ENCODE measurements around the gene HRH2.

Gene HRH2

GRCh38 chr5:175714479-175715085, 56.7 kb downstream of the HRH2 start:
- H3K36me3 ChIP-seq (ENCODE audit: control insufficient read depth, low read length): no peaks in the 10 kb centered on the region
- no peak overlapping the region for H3K4me3 ChIP-seq (ENCODE audit: low read length)
- H3K9me3 ChIP-seq (ENCODE audit: control insufficient read depth, insufficient read depth, low read length): peaks cover 11% of the 10 kb centered on the region; the same call in 1 of the 2 replicates
- 0 out of 2 replicates have a peak, but pooled peaks cover 3% of the 10 kb centered on the region for H3K27me3 ChIP-seq (ENCODE audit: control insufficient read depth, low read length)
- no peaks in the 10 kb centered on the region for H4K20me1 ChIP-seq (ENCODE audit: control insufficient read depth, insufficient read depth, low read depth, low read length)
- TF ChIP-seq CTCF (IDR thresholded peaks at IDR 0.05; ENCODE audit: low read depth, low read length, poor library complexity, severe bottlenecking): no peak
- no peak for TF ChIP-seq EZH2phosphoT487 (IDR thresholded peaks at IDR 0.05; ENCODE audit: borderline replicate concordance, low read length)
- no peak overlapping the region for H3K4me2 ChIP-seq (ENCODE audit: low read length)
- no peaks in the 10 kb centered on the region for H3F3A ChIP-seq (ENCODE audit: control insufficient read depth, insufficient read depth)
- no peaks in the 10 kb centered on the region for H3K79me2 ChIP-seq (ENCODE audit: control insufficient read depth, low read length)
- H3K4me1 ChIP-seq (ENCODE audit: control insufficient read depth, low read length): no peaks in the 10 kb centered on the region
- no peak overlapping the region for H3K27ac ChIP-seq (ENCODE audit: low read depth, low read length)
- no peaks in the 10 kb centered on the region for H3K9me2 ChIP-seq (replicated peaks; ENCODE audit: control insufficient read depth, low read length)

- TF ChIP-seq CTCF (IDR thresholded peaks at IDR 0.05; ENCODE audit: low read depth, low read length, poor library complexity, severe bottlenecking) (no peak), EZH2phosphoT487 (IDR thresholded peaks at IDR 0.05; ENCODE audit: borderline replicate concordance, low read length) (no peak)
- no peaks in the 10 kb centered on the region for H3F3A ChIP-seq (ENCODE audit: control insufficient read depth, insufficient read depth)
These were observed 58.0 kb downstream of the HRH2 start for GRCh38 chr5:175715627-175716522.

GRCh38 chr5:175717837-175718236, 60.0 kb downstream of the HRH2 start:
- Histone ChIP-seq H3K9me2 (replicated peaks; ENCODE audit: control insufficient read depth, low read length) (no peaks in the 10 kb centered on the region), H3K4me2 (ENCODE audit: low read length) (no peak overlapping the region), H3K9me3 (ENCODE audit: control insufficient read depth, insufficient read depth, low read length) (peaks cover 11% of the 10 kb centered on the region; the same call in 1 of the 2 replicates), H3K27ac (ENCODE audit: low read depth, low read length) (no peak overlapping the region), H3K79me2 (ENCODE audit: control insufficient read depth, low read length) (no peaks in the 10 kb centered on the region), H3K4me1 (ENCODE audit: control insufficient read depth, low read length) (no peaks in the 10 kb centered on the region), H3K36me3 (ENCODE audit: control insufficient read depth, low read length) (no peaks in the 10 kb centered on the region), H3K4me3 (ENCODE audit: low read length) (no peak overlapping the region), H3K27me3 (ENCODE audit: control insufficient read depth, low read length) (0 out of 2 replicates have a peak, but pooled peaks cover 3% of the 10 kb centered on the region), H4K20me1 (ENCODE audit: control insufficient read depth, insufficient read depth, low read depth, low read length) (no peaks in the 10 kb centered on the region), H3F3A (ENCODE audit: control insufficient read depth, insufficient read depth) (no peaks in the 10 kb centered on the region)
- TF ChIP-seq EZH2phosphoT487 (IDR thresholded peaks at IDR 0.05; ENCODE audit: borderline replicate concordance, low read length) (no peak), CTCF (IDR thresholded peaks at IDR 0.05; ENCODE audit: low read depth, low read length, poor library complexity, severe bottlenecking) (no peak)

More at GRCh38 chr5:175715627-175716522, 58.0 kb downstream of the HRH2 start:
- Histone ChIP-seq H3K79me2 (ENCODE audit: control insufficient read depth, low read length) (no peaks in the 10 kb centered on the region), H3K27ac (ENCODE audit: low read depth, low read length) (no peak overlapping the region), H3K4me1 (ENCODE audit: control insufficient read depth, low read length) (no peaks in the 10 kb centered on the region), H3K36me3 (ENCODE audit: control insufficient read depth, low read length) (no peaks in the 10 kb centered on the region), H3K9me3 (ENCODE audit: control insufficient read depth, insufficient read depth, low read length) (peaks cover 11% of the 10 kb centered on the region; the same call in 1 of the 2 replicates), H3K4me3 (ENCODE audit: low read length) (no peak overlapping the region), H3K27me3 (ENCODE audit: control insufficient read depth, low read length) (0 out of 2 replicates have a peak, but pooled peaks cover 3% of the 10 kb centered on the region), H3K4me2 (ENCODE audit: low read length) (no peak overlapping the region), H3K9me2 (replicated peaks; ENCODE audit: control insufficient read depth, low read length) (no peaks in the 10 kb centered on the region), H4K20me1 (ENCODE audit: control insufficient read depth, insufficient read depth, low read depth, low read length) (no peaks in the 10 kb centered on the region)
